Hematopoietic multipotent progenitor cell treated with erythropoietin and hydrocortisone succinate and interleukin-3 and kit ligand, for 8 days (in vitro differentiated cells): Measurements from ENCODE around the gene ANKH.
A peak's percentile ranks its signal among the peaks of the same experiment; 100 is the strongest.

Experiments
- DNase-seq: peaks from one replicate; pipeline ENCODE4 v3.0.0-alpha.2; 2015

ANKH gene

GRCh38 chr5:14678773-14679334 lies 192.7 kb downstream of the ANKH start:
- DNase-seq: no peak

GRCh38 chr5:14676320-14676719 lies 195.3 kb downstream of the ANKH start:
- peak; percentile 80 for DNase-seq

DNA sequence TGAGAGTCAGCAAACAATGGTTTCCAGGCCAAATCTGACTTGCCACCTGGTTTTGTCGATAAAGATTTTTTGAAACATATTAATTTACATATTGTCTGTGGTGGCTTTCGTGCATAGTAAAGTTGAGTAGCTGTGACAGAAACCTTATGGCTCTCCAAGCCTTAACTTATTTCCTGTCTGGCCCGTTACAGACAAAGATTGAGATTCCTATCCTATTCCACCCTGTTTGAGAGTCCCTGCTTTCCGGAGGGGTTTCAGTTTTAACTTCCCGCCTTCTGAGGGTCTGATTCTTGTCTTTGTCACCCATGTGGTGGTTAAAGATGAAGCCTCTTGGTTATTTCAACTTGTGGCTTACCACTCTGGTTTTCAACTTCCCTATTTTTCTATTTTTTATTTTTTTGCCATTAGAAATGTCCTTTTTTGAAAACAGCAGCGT lies 195.7 kb downstream of the ANKH start:
- peak; percentile 55 for DNase-seq

GRCh38 chr5:14674983-14675854 lies 196.4 kb downstream of the ANKH start:
- DNase-seq: no peak

DNA sequence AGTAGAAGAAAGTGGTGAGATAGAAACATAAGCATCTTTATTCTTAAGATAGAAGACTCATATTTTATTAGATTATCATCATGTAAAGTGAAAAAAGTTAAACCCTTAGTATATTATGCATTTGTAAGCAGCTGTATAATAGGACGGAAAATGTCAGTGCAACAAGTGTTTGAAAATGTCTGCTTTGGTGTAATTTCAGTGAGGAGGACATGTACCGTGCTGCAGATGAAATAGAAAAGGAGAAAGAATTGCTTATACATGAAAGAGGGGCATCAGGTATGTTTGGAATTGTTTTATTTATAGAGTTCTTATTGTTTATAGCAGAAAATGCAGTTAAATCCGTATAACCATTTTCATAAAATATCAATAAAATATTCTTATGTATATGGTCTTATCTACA lies 198.1 kb downstream of the ANKH start:
- no peak for DNase-seq

GRCh38 chr5:14672484-14673394 lies 198.8 kb downstream of the ANKH start:
- no peak for DNase-seq

GRCh38 chr5:14672082-14672481 lies 199.5 kb downstream of the ANKH start:
- DNase-seq: no peak

- DNase-seq: no peak
These were observed 200.2 kb downstream of the ANKH start for GRCh38 chr5:14671414-14671813.

DNA sequence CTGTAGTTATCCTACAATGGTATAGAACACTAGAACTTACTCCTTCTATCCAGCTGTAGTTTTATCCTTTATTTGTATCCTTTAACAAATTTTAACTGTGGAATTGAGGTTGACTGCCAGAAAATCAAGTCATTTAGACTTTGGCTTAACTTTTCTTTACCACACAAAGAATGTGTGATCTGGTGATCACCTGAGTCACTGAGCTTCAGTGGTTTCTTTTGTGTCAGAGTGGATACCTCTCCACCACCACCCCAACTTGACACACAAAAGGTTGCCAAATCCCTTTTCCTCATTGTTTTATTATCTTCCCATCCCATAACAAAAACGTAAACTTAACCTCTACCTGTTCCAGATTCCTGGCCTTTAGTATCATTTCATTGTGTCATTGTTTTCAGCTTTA lies 201.6 kb downstream of the ANKH start:
- no peak for DNase-seq

- DNase-seq: no peak
These were observed 202.2 kb downstream of the ANKH start for GRCh38 chr5:14669415-14669814.

DNA sequence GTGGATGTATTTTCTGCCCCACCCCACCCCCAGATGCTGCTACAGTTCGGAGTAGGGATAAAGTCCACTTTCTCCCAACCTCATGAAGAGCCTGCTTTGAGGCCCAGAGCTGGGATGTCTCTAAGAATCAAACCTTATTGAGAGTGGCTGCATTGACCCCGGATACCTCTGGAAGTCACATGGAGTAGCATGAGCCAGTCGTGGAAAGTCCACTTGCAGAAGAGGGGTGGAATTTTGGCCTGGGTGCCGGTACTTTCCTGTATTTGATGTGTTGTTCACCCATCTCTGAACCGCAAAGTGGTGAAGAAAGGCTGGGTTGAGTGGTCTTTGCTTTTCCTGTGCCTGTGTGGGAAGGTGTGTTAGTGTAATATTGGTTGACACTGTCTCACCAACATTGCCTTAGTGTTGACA lies 203.4 kb downstream of the ANKH start:
- no peak for DNase-seq

DNA sequence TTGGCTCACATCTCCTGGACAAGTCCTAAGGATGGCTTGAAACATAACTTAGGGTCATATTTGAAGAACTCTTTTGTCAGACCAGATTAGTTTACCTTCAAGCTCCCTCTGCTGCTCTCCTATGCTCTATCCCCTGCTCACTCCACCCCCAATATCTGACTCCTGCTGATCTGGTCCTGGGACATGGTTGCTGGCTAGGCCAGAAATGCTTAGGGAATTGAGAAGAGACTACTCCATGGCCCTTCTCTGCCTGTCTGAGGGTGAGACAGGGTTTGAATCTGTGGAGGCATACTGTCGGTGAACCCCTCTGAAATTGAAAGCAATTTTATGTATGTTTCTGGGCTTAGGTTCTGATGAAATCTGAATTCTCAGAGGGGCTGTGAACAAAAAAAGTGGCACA lies 203.8 kb downstream of the ANKH start:
- no peak for DNase-seq

DNA sequence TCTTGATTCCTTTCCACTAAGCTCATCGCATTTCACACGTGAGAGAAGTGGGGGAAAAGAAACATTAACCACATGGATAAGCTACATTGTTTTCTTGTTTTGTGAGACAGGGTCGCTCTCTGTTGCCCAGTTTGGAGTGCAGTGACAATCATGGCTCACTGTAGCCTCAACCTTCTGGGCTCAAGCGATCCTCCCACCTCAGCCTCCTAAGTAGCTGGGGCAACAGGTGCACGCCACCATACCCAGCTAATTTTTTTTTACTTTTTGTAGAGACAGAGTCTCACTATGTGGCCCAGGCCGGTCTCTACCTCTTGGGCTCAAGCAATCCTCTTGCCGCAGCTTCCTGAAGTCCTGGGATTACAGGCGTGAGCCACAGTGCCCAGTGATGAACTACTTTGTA lies 204.3 kb downstream of the ANKH start:
- DNase-seq: no peak

DNA sequence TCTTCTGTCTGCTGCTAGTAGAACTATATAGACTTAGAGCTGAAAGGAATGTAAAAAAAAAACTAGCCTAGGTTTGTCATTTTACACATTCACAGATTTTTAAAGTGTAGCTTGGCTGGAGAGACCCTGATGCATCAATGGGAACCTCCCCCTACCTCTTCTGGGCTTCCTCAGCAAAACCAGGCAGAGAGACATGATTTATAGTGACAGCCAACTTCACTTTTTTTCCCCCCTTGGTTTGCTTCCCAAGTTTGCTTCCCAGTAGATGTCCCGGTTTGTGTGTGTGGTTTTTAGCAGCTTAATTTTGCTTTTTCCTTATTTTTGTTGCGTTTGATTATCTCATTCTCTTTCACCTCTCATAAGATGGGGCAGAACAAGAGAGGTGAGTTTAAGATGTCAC lies 205.2 kb downstream of the ANKH start:
- DNase-seq: no peak

- peak; percentile 66 for DNase-seq
These were observed 205.6 kb downstream of the ANKH start for GRCh38 chr5:14665949-14666348.

GRCh38 chr5:14665101-14665822 lies 206.3 kb downstream of the ANKH start:
- peak; percentile 64 for DNase-seq

DNA sequence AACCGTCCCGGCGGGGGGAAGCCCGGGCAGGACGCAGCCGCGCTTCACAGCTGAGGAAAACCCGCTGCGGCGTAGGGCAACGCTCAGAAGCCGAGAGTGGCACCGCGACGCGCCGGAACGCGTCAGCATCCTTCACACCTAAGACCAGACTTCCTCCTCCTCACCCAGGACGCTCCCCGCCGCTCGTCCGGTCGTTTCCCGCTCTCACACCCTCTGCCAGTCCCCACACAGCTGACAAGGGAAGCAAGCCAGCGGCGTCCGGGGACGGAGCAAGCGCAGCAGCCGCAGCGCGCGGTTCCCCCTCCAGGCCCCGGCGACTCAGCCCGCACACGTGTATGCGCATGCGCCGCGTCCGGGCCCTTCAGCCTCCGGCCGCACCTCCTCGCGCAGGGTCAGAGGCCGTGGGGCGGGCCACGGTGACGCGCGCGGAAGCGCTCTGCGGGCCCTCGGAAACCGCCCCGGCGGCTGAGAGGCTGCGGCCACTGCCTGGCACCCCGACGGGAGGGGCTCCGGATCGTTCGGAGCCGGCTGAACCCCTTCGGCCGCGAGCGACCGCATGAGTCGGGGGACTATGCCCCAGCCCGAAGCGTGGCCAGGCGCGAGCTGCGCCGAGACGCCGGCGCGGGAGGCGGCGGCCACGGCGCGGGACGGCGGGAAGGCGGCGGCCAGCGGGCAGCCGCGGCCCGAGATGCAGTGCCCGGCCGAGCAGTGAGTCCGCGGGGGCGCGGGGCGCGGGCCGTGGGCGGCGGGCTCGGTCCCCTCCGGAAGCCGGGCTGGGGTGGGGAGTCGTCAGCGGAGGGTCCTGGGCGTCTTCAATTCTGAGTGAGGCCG lies 207.1 kb downstream of the ANKH start, which contains the start of gene OTULIN:
OTULIN (plus strand) TSS at position 449 of the 831 bp plus-strand sequence; CDS start at position 557, 108 bp downstream.
- DNase-seq: peak; percentile 90

DNA sequence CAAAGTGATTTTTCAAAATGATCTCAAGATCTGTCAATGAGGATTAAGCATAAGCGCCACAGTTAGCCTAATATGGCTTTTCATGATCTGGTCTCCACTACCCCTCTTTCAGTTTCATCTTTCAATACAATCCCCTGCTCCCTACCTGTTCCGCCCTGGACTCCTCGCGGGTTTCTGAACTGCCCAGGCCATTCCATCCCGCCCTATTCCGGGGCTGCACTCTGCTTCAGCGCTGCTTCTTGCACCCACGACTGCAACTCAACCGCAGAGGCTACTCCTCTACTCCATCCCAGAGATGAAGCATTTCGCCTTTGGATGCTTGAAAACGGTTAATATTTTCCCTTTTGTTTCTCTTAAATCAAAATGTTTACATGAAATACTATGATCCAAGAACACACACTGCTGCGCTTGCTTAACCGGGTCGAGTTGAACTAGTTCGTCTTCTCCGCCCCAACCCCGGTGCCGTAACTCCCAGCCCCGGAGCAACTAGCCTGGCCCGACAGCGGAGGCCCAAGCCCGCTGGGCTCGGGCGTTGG lies 207.8 kb downstream of the ANKH start:
- DNase-seq: no peak

DNA sequence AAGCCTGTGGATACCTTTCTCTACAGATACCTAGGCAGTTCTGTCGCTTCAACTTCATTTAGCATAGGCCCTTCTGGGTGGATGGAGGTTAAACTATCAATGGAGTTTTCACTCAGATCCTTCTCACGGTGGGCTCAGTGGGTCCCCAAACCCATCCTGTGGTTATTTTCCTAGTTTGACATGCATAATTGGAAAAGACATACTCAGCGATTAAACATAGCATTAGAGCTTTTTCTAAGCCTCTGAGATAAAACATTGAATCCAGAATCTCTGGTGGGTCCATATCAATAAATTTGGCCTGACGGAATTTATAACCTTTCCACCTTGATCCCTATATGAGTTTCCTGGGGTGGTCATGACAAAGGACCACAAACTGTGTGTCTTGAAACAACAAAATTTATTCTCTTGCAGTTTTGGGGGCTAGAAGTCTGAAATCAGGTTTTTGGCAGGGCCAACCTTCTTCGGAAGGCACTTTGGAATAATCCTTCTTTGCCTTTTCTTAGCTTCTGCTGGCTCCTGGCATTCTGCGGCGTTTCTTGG lies 208.8 kb downstream of the ANKH start:
- no peak for DNase-seq

- DNase-seq: no peak
These were observed 210.7 kb downstream of the ANKH start for GRCh38 chr5:14660833-14661232.
